CD4-positive, alpha-beta T cell treated with Interleukin-15 for 4 hours (primary cell): ENCODE data around the gene LMF1.
"Not testable (repeated sequence)": the region's sequence is repeated elsewhere in the genome, so short reads cannot be mapped to it uniquely, and the experiment has no call there.

Source experiments
- DNase-seq: peaks from one replicate; pipeline ENCODE4 v3.0.0-alpha.2; 2020; ENCODE audit warnings: low spot score

Gene LMF1

GRCh38 chr16:948767-949166 is 22.0 kb downstream of the LMF1 start:
- not testable (repeated sequence) for DNase-seq

- not testable (repeated sequence) for DNase-seq
These were observed 22.9 kb downstream of the LMF1 start for GRCh38 chr16:947922-948303.

- DNase-seq = no peak
These were observed 23.4 kb downstream of the LMF1 start for GRCh38 chr16:947255-947921.

- DNase-seq = no peak
These were observed 24.8 kb downstream of the LMF1 start for GRCh38 chr16:946048-946395.

GRCh38 chr16:945271-946047 is 25.3 kb downstream of the LMF1 start:
- no peak for DNase-seq

- no peak for DNase-seq
These were observed 26.8 kb downstream of the LMF1 start for GRCh38 chr16:943971-944370.

GRCh38 chr16:942436-943060 is 28.2 kb downstream of the LMF1 start:
- DNase-seq = no peak

- no peak for DNase-seq
These were observed 30.8 kb downstream of the LMF1 start for GRCh38 chr16:939941-940340.

GRCh38 chr16:939311-939710 is 31.5 kb downstream of the LMF1 start:
- no peak for DNase-seq

- DNase-seq = no peak
These were observed 32.0 kb downstream of the LMF1 start for GRCh38 chr16:938752-939151.

GRCh38 chr16:938136-938535 is 32.6 kb downstream of the LMF1 start:
- DNase-seq = no peak

GRCh38 chr16:937723-938122 is 33.1 kb downstream of the LMF1 start:
- DNase-seq = no peak

- no peak for DNase-seq
These were observed 33.5 kb downstream of the LMF1 start for GRCh38 chr16:937311-937710.

GRCh38 chr16:935684-936083 is 35.1 kb downstream of the LMF1 start:
- no peak for DNase-seq

- no peak for DNase-seq
These were observed 36.6 kb downstream of the LMF1 start for GRCh38 chr16:934178-934577.

GRCh38 chr16:933581-933980 is 37.2 kb downstream of the LMF1 start:
- no peak for DNase-seq

- DNase-seq = no peak
These were observed 37.9 kb downstream of the LMF1 start for GRCh38 chr16:932831-933330.

GRCh38 chr16:931626-932500 is 38.9 kb downstream of the LMF1 start:
- no peak for DNase-seq

GRCh38 chr16:931171-931570 is 39.6 kb downstream of the LMF1 start:
- DNase-seq = no peak

GRCh38 chr16:930511-930910 is 40.3 kb downstream of the LMF1 start:
- no peak for DNase-seq

- DNase-seq = no peak
These were observed 40.7 kb downstream of the LMF1 start for GRCh38 chr16:930076-930475.
